Sigmoid colon (tissue), 7 donors: ENCODE results near the gene SLC38A6. TPM values are rescaled to one million over a fixed set of nuclear protein-coding genes. Genes with fewer than 3 reads are reported as not detected.
"Not testable (repeated sequence)": the region's sequence is repeated elsewhere in the genome, so short reads cannot be mapped to it uniquely, and the experiment has no call there.

Experiments used
- DNase-seq: peaks from one replicate; pipeline ENCODE4 v3.0.0-alpha.2; 2019
- H3K27ac ChIP-seq, 4 donors: fragments of 200-600 bp; sonication (generic); one replicate each; pipeline ENCODE4 v1.5.1; 2016 to 2019; ENCODE audit warnings: mild to moderate bottlenecking in 1 of 4
- H3K27me3 ChIP-seq, 3 donors: fragments of 200-600 bp; sonication (generic); one replicate each; pipeline ENCODE4 v1.5.1; 2019; ENCODE audit warnings: mild to moderate bottlenecking in 1 of 3
- H3K36me3 ChIP-seq, 4 donors: fragments of 200-600 bp; sonication (generic); one replicate each; pipeline ENCODE4 v1.5.1; 2016 to 2019
- H3K4me1 ChIP-seq, 4 donors: fragments of 200-600 bp; sonication (generic); one replicate each; pipeline ENCODE4 v1.5.1; 2017 to 2019
- H3K4me3 ChIP-seq, 4 donors: fragments of 200-600 bp; sonication (generic); one replicate each; pipeline ENCODE4 v1.5.1; 2017 to 2019; ENCODE audit warnings: mild to moderate bottlenecking in 2 of 4, moderate library complexity in 1 of 4
- H3K9me3 ChIP-seq, 4 donors: fragments of 200-600 bp in 3 of 4; sonication (generic) in 3 of 4; one replicate each; pipeline versions ENCODE4 v1.5.1 to v1.6.1; 2013 to 2019
- EP300 ChIP-seq, 4 donors: sonication (generic); formaldehyde crosslinking; IDR thresholded peaks; one replicate each; pipeline ENCODE4 v1.6.1; 2017; ENCODE audit warnings: antibody characterized with exemption in 4 of 4
- POLR2A ChIP-seq, 2 donors: fragments of 450-650 bp; IDR thresholded peaks; one replicate each; pipeline ENCODE4 v1.6.1; 2016; ENCODE audit warnings: antibody characterized with exemption in 2 of 2, mild to moderate bottlenecking in 2 of 2, moderate library complexity in 2 of 2
- POLR2AphosphoS5 ChIP-seq, 4 donors: sonication (generic); formaldehyde crosslinking; IDR thresholded peaks; one replicate each; pipeline ENCODE4 v1.6.1; 2017; ENCODE audit warnings: antibody characterized with exemption in 4 of 4
- WGBS, 2 donors: extraction: QIAGEN DNeasy Blood & Tissue Kit; methylation state at CpG; one replicate each; pipeline ENCODE4 v1.1.7; 2013; 5-methylcytosine and 5-hydroxymethylcytosine counted together
- intact Hi-C: fragments of 100-400 bp; cut with DNase I; formaldehyde crosslinking; loops from one replicate; pipeline ENCODE4 v1.15.1; 2023
- polyA plus RNA-seq, 3 donors: library from polyadenylated mRNA; stranded (reverse); fragments of 200-250 nt; gene quantifications; one replicate each; pipeline ENCODE4 v1.2.3, GENCODE V29; 2013
- total RNA-seq, 4 donors: library from RNA; depleted of rRNA; stranded (reverse); fragments of >200 nt; gene quantifications; one replicate each; pipeline ENCODE4 v1.1.0, GENCODE V29; 2016
- TF ChIP-seq, protein P1 (sequence below), 4 experiments: fragments of 450-650 bp in 3 of 4; fragments of 200-600 bp in 1 of 4; IDR thresholded peaks; one replicate each; pipeline ENCODE4 v1.5.1; 2016 to 2019; ENCODE audit warnings: antibody characterized with exemption in 4 of 4, mild to moderate bottlenecking in 3 of 4, moderate library complexity in 2 of 4
- donor health status: healthy with polysubstance abuse.
- donor health status: Bipolar disorder and iron deficiency.
- donor health status: healthy.

The SLC38A6 gene
- total and polyA plus RNA-seq, 7 donors = 3.0 to 27.3 (median 11.8) TPM

DNA sequence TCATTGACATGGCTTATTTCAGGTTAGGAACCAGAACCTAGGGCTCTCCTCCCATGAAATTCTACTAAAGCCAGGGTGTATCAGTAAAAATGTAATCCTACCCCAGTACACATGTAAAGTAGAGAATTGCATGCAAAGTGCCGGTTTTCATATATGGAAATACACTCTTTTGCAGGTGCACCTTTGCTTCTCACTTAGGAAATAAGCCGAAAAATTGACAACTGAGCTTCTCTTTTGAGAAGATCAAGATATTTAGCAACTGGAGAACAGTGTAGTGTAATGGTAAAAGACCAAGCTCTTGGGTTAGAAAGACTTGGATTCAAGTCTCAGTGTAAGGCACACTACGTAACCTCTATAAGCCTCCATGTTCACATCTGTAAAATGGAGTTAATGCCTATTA, 82.4 kb downstream of the SLC38A6 start:
- TF ChIP-seq EP300 (IDR thresholded peaks at IDR 0.05) = no peak
- H3K36me3 ChIP-seq = no peaks in the 10 kb centered on the region
- 95 to 96% methylated on average over 3 of the region's 3 CpGs for WGBS, 2 donors

DNA sequence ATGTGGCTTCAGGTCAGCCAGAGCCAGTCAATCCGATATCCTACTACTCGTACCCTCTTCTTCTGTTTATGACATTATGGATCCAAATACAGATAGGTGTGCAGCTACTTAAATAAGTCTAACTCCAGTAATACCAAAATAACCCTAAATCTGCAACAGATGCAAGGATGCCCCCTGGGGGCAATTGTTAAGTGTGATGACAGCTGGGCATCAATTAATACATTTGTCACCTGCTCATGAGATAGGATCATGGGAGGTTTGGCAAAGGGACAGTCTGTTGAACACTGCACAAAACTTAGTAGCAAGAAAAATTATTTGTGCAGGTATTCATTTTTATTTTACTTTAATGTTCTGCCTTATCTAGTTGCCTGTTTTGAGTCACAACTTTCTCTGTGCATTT, 83.2 kb downstream of the SLC38A6 start:
- H3K27ac ChIP-seq = no peak overlapping the region
- 94 to 96% methylated on average over 2 of the region's 2 CpGs for WGBS, 2 donors
- no peak overlapping the region for H3K4me3 ChIP-seq
- H3K4me1 ChIP-seq = no peaks in the 10 kb centered on the region
- intact Hi-C loops = no loop called here
- H3K36me3 ChIP-seq = no peaks in the 10 kb centered on the region
- TF ChIP-seq POLR2A (IDR thresholded peaks at IDR 0.05) (no peak), EP300 (IDR thresholded peaks at IDR 0.05) (no peak), POLR2AphosphoS5 (IDR thresholded peaks at IDR 0.05) (no peak)
- TF ChIP-seq, protein P1, sequence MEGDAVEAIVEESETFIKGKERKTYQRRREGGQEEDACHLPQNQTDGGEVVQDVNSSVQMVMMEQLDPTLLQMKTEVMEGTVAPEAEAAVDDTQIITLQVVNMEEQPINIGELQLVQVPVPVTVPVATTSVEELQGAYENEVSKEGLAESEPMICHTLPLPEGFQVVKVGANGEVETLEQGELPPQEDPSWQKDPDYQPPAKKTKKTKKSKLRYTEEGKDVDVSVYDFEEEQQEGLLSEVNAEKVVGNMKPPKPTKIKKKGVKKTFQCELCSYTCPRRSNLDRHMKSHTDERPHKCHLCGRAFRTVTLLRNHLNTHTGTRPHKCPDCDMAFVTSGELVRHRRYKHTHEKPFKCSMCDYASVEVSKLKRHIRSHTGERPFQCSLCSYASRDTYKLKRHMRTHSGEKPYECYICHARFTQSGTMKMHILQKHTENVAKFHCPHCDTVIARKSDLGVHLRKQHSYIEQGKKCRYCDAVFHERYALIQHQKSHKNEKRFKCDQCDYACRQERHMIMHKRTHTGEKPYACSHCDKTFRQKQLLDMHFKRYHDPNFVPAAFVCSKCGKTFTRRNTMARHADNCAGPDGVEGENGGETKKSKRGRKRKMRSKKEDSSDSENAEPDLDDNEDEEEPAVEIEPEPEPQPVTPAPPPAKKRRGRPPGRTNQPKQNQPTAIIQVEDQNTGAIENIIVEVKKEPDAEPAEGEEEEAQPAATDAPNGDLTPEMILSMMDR (IDR thresholded peaks at IDR 0.05) = no peak
- H3K27me3 ChIP-seq = no peaks in the 10 kb centered on the region
- no peak for DNase-seq
- no peaks in the 10 kb centered on the region for H3K9me3 ChIP-seq

More for the DNA sequence above, 82.4 kb downstream of the SLC38A6 start:
- intact Hi-C loops = no loop called here
- Histone ChIP-seq H3K4me3 (no peak overlapping the region), H3K9me3 (no peaks in the 10 kb centered on the region), H3K27ac (no peak overlapping the region), H3K27me3 (no peaks in the 10 kb centered on the region), H3K4me1 (no peaks in the 10 kb centered on the region)
- DNase-seq = no peak

DNA sequence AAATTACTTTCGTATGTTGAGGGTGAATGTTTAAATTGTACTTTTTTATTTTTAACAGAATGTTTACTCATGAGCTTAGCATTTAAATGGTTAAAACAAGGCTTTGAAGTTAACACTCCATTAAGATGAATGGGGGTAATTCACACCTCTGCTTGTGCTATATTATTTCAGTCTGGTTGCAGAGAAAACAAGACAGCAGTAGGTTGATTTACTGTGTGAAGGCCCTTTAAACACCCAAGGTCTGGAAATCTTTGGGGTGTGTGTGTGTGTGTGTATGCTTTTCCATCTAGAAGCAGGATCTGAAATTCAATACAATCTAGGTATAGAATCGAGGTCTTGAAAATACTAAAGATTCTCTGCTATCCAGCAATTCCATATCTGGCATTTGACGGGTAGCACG, 83.8 kb downstream of the SLC38A6 start:
- DNase-seq = no peak
- no peak overlapping the region for H3K4me3 ChIP-seq
- intact Hi-C loops = no loop called here
- no peak for TF ChIP-seq POLR2A (IDR thresholded peaks at IDR 0.05)
- TF ChIP-seq, protein P1 (IDR thresholded peaks at IDR 0.05) = no peak
- no peak for TF ChIP-seq POLR2AphosphoS5 (IDR thresholded peaks at IDR 0.05)
- no peak for TF ChIP-seq EP300 (IDR thresholded peaks at IDR 0.05)
- no peaks in the 10 kb centered on the region for H3K27me3 ChIP-seq
- 91 to 94% methylated on average over 4 of the region's 4 CpGs for WGBS, 2 donors
- no peaks in the 10 kb centered on the region for H3K4me1 ChIP-seq
- H3K36me3 ChIP-seq = no peaks in the 10 kb centered on the region
- H3K9me3 ChIP-seq = no peaks in the 10 kb centered on the region
- H3K27ac ChIP-seq = no peak overlapping the region

DNA sequence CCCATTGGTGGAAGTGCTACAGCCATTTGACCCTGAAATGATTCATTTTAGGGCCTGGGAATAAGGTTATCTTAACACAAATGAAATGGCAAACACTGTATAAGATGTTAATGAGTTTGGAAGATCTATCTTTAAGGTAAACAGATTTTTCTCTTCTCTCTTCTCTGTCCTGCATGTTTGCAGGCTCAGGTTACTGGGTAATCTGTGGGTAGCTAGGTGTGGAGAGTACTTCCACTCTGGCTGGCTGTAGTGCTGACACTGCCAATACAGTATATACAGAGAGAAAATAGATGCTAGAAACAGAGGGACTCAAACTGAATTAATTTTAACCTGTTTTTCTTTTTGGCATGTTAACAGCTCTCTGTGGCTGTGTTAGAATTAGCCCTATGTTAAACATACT, 84.6 kb downstream of the SLC38A6 start:
- DNase-seq = no peak
- Histone ChIP-seq H3K27me3 (no peaks in the 10 kb centered on the region), H3K4me3 (no peak overlapping the region), H3K36me3 (no peaks in the 10 kb centered on the region), H3K4me1 (no peaks in the 10 kb centered on the region), H3K9me3 (no peaks in the 10 kb centered on the region), H3K27ac (no peak overlapping the region)
- TF ChIP-seq POLR2A (IDR thresholded peaks at IDR 0.05) (no peak), EP300 (IDR thresholded peaks at IDR 0.05) (no peak), POLR2AphosphoS5 (IDR thresholded peaks at IDR 0.05) (no peak)
- TF ChIP-seq, protein P1 (IDR thresholded peaks at IDR 0.05) = no peak
- intact Hi-C loops = no loop called here

DNA sequence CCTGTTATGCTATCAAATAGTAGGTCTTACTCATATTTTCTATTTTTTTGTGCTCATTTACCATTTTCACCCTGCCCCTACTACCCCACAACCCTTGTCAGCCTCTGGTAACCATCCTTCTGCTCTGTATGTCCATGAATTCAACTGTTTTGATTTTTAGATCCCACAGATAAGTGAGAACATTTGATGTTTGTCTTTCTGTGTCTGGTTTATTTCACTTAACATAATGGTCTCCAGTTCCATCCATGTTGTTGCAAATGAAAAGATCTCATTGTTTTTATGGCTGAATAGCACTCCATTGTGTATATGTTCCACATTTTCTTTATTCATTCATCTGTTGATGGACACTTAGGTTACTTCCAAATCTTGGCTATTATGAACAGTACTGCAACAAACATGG, 91.4 kb downstream of the SLC38A6 start:
- intact Hi-C loops, H3K4me1 ChIP-seq, H3K9me3 ChIP-seq, DNase-seq, H3K36me3 ChIP-seq, H3K27me3 ChIP-seq, H3K4me3 ChIP-seq, H3K27ac ChIP-seq: not testable (repeated sequence)

DNA sequence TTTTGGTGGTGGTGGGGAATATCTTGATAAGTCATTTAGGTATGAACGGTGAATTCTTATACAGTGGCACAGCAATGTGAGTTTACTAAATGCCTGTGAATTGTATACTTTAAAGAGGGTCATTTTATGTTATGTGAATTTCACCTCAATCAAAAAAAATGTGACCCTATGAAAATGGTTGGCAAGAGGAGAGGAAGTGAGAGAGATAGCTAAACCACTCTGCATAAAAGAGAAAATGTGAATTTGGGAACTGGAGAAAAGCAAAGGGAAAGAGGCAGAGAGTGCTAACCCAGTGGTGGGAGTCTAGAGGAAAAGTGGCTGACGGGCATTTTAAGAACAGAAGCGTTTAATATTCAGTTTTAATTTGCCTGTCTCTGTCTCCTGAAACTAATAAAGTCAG, 93.8 kb downstream of the SLC38A6 start:
- Histone ChIP-seq H3K4me3 (no peak overlapping the region), H3K4me1 (no peaks in the 10 kb centered on the region), H3K27me3 (no peaks in the 10 kb centered on the region), H3K27ac (no peak overlapping the region), H3K9me3 (no peaks in the 10 kb centered on the region), H3K36me3 (no peaks in the 10 kb centered on the region)
- TF ChIP-seq POLR2AphosphoS5 (IDR thresholded peaks at IDR 0.05) (no peak), POLR2A (IDR thresholded peaks at IDR 0.05) (no peak), EP300 (IDR thresholded peaks at IDR 0.05) (no peak)
- TF ChIP-seq, protein P1 (IDR thresholded peaks at IDR 0.05) = no peak
- intact Hi-C loops = no loop called here
- 87 to 95% methylated on average over 3 of the region's 3 CpGs for WGBS, 2 donors
- no peak for DNase-seq
